GM12878 (cell line): ENCODE measurements around the gene GJB1. TPM values are rescaled to one million over a fixed set of nuclear protein-coding genes. Genes with fewer than 3 reads are reported as not detected.

Experiments
- ATAC-seq: fragments of 200-7000 bp; cut with Tn5 transposase; 3 replicates; pipeline ENCODE4 v1.9.1; 2020; ENCODE audit warnings: mild to moderate bottlenecking, moderate library complexity
- BruUV-seq: library from RNA; stranded (reverse); fragments of 400-500 nt; replicated peaks from 2 replicates; lab custom pipeline; 2021; lab: Mats Ljungman, UMichigan
- CTCF ChIA-PET: fragments of 300-600 bp; sonication (Branson Sonifier 250); formaldehyde crosslinking; extraction: SDS; loops from one replicate; lab custom pipeline; 2021; ENCODE audit warnings: inconsistent platforms; lab: Yijun Ruan, JAX
- POLR2A ChIA-PET: fragments of 350-600 bp; formaldehyde crosslinking; extraction: SDS; loops from one replicate; lab custom pipeline; 2021; ENCODE audit warnings: inconsistent platforms; lab: Charles Lee
- RAD21 ChIA-PET: fragments of 300-600 bp; sonication (Branson Sonifier 250); formaldehyde crosslinking; loops from one replicate; lab custom pipeline; 2023; ENCODE audit warnings: antibody characterized with exemption; ENCODE audit not compliant: unreplicated experiment; lab: Charles Lee
- SMC1A ChIA-PET: fragments of 300-600 bp; sonication (Branson Sonifier 250); formaldehyde crosslinking; loops from one replicate; lab custom pipeline; 2023; ENCODE audit not compliant: unreplicated experiment, uncharacterized antibody; lab: Charles Lee
- DNase-seq: peaks from one replicate; pipeline ENCODE4 v3.0.0-alpha.2; 2011; ENCODE audit warnings: low read depth, low spot score
- FAIRE-seq: peaks from 3 replicates; lab custom pipeline; 2011; peaks lifted over from hg19 to GRCh38; lab: Jason Lieb, UNC
- H2AFZ ChIP-seq: 2 replicates; pipeline ENCODE4 v1.6.0; 2011; ENCODE audit warnings: low read depth, low read length, control low read depth; ENCODE audit not compliant: control insufficient read depth
- H3K27ac ChIP-seq: 2 replicates; pipeline ENCODE4 v1.5.1; 2011; ENCODE audit warnings: control low read depth; ENCODE audit not compliant: control insufficient read depth, insufficient read depth
- H3K27me3 ChIP-seq, 2 experiments: replicated peaks in 1 of 2; 2 replicates each; pipeline versions ENCODE4 v1.6.0 to v1.6.1; 2011; ENCODE audit warnings: low read length in 1 of 2; ENCODE audit not compliant: control insufficient read depth in 2 of 2, insufficient read depth in 2 of 2
- H3K36me3 ChIP-seq, 2 experiments: 2 replicates each; pipeline ENCODE4 v1.5.1; 2011; ENCODE audit warnings: low read length in 1 of 2; ENCODE audit not compliant: control insufficient read depth in 2 of 2, insufficient read depth in 2 of 2
- H3K4me1 ChIP-seq: 2 replicates; pipeline ENCODE4 v1.6.1; 2011; ENCODE audit warnings: mild to moderate bottlenecking, low read length, moderate library complexity, mixed read lengths; ENCODE audit not compliant: control insufficient read depth, insufficient read depth
- H3K4me2 ChIP-seq: 2 replicates; pipeline ENCODE4 v1.6.0; 2011; ENCODE audit warnings: control low read depth; ENCODE audit not compliant: control insufficient read depth, insufficient read depth
- H3K4me3 ChIP-seq: fragments of 200-600 bp; sonication (generic); 2 replicates; pipeline ENCODE4 v1.5.1; 2016
- H3K79me2 ChIP-seq: 2 replicates; pipeline ENCODE4 v1.6.0; 2011; ENCODE audit warnings: low read length; ENCODE audit not compliant: control insufficient read depth, insufficient read depth
- H3K9ac ChIP-seq: 2 replicates; pipeline ENCODE4 v1.8.0; 2011; ENCODE audit warnings: low read length, control low read depth, mixed read lengths; ENCODE audit not compliant: control insufficient read depth, insufficient read depth
- H3K9me3 ChIP-seq: replicated peaks from 3 replicates; pipeline ENCODE4 v1.5.1; 2011; ENCODE audit warnings: mild to moderate bottlenecking, low read length; ENCODE audit not compliant: control insufficient read depth, insufficient read depth
- H4K20me1 ChIP-seq: 2 replicates; pipeline ENCODE4 v1.6.0; 2011; ENCODE audit not compliant: control insufficient read depth, insufficient read depth
- EED ChIP-seq: sonication (generic); IDR thresholded peaks from 2 replicates; pipeline ENCODE4 v1.6.1; 2016; ENCODE audit warnings: antibody characterized with exemption, low read depth
- IRF4 ChIP-seq: IDR thresholded peaks from 2 replicates; pipeline ENCODE4 v1.6.1; 2011; ENCODE audit warnings: low read depth, low read length
- KLF5 ChIP-seq: fragments of 450-650 bp; IDR thresholded peaks from 2 replicates; pipeline ENCODE4 v1.6.1; 2014; ENCODE audit warnings: mild to moderate bottlenecking; ENCODE audit not compliant: partially characterized antibody
- MEF2A ChIP-seq: IDR thresholded peaks from 2 replicates; pipeline ENCODE4 v1.6.1; 2011; ENCODE audit warnings: low read depth, mild to moderate bottlenecking, low read length, moderate library complexity; ENCODE audit not compliant: insufficient read depth
- MEF2B ChIP-seq: fragments of 450-650 bp; IDR thresholded peaks from 2 replicates; pipeline ENCODE4 v1.6.1; 2018; ENCODE audit warnings: mild to moderate bottlenecking, moderate library complexity; ENCODE audit not compliant: partially characterized antibody, poor library complexity, severe bottlenecking
- NR2C1 ChIP-seq: fragments of 450-650 bp; IDR thresholded peaks from 2 replicates; pipeline ENCODE4 v1.6.1; 2017; ENCODE audit warnings: antibody characterized with exemption, mild to moderate bottlenecking, moderate library complexity
- POU2F2 ChIP-seq: IDR thresholded peaks from 3 replicates; pipeline ENCODE4 v1.6.1; 2011; ENCODE audit warnings: low read depth, mild to moderate bottlenecking, low read length, borderline replicate concordance
- SMARCA5 ChIP-seq: fragments of 450-650 bp; IDR thresholded peaks from 2 replicates; pipeline ENCODE4 v1.6.1; 2017; ENCODE audit warnings: mild to moderate bottlenecking
- SUZ12 ChIP-seq: fragments of 200-600 bp; sonication (generic); IDR thresholded peaks from one replicate; pipeline ENCODE4 v1.6.1; 2018; ENCODE audit warnings: antibody characterized with exemption, mild to moderate bottlenecking; ENCODE audit not compliant: unreplicated experiment
- TCF3 ChIP-seq: IDR thresholded peaks from 2 replicates; pipeline ENCODE4 v1.6.1; 2012; ENCODE audit warnings: low read depth, mild to moderate bottlenecking, low read length, borderline replicate concordance; ENCODE audit not compliant: insufficient read depth
- YY1 ChIP-seq: IDR thresholded peaks from 2 replicates; pipeline ENCODE4 v1.6.1; 2011; ENCODE audit warnings: low read depth, mild to moderate bottlenecking, low read length
- WGBS: methylation state at CpG from one replicate; pipeline ENCODE4 v1.1.6; 2016; ENCODE audit warnings: low lambda C conversion rate; ENCODE audit not compliant: insufficient replicate concordance, insufficient coverage; ENCODE audit errors: missing lambda C conversion rate; 5-methylcytosine and 5-hydroxymethylcytosine counted together
- in situ Hi-C: fragments of 300-500 bp; cut with MboI; formaldehyde crosslinking; loops from 9 replicates; pipeline ENCODE4 v1.14.3; 2018; ENCODE audit warnings: mixed read lengths
- intact Hi-C: fragments of 100-400 bp; cut with micrococcal nuclease; formaldehyde crosslinking; loops from one replicate; pipeline ENCODE4 v1.14.2; 2022; ENCODE audit not compliant: unreplicated experiment
- polyA plus RNA-seq, 11 experiments: library from polyadenylated mRNA; depleted of rRNA in 4 of 11; unstranded in 6 of 11; stranded (reverse) in 5 of 11; fragments of >200 nt; fragmentation: Nextera tagmentation in 4 of 11; fragmentation: Illumina TruSeq in 1 of 11; extraction: Ambion mirVana in 4 of 11; extraction: Trizol in 1 of 11; gene quantifications; 1 replicate in 1 of 11; 2 replicates in 10 of 11; pipeline versions ENCODE4 v1.2.1 to v1.2.3, GENCODE V29; 2011 to 2016; ENCODE audit warnings: inconsistent platforms in 2 of 11, missing spikeins in 2 of 11, low read depth in 1 of 11
- total RNA-seq, 4 experiments: library from RNA; depleted of rRNA in 3 of 4; stranded (reverse); fragments of >200 nt in 3 of 4; fragmentation: Illumina TruSeq in 1 of 4; extraction: Trizol in 1 of 4; gene quantifications; 2 replicates each; pipeline versions ENCODE4 v1.2.1 to v1.2.3, GENCODE V29; 2013 to 2021
- TF ChIP-seq, protein P1 (sequence below): IDR thresholded peaks from 2 replicates; pipeline ENCODE4 v1.6.1; 2011; ENCODE audit warnings: low read depth, low read length, improper control_type of control experiment, borderline replicate concordance
- TF ChIP-seq, protein P2 (sequence below): fragments of 450-650 bp; IDR thresholded peaks from 2 replicates; pipeline ENCODE4 v1.6.1; 2018; ENCODE audit warnings: borderline replicate concordance, mild to moderate bottlenecking; ENCODE audit not compliant: partially characterized antibody
- TF ChIP-seq, protein P3 (sequence below): IDR thresholded peaks from 2 replicates; pipeline ENCODE4 v1.6.1; 2012; ENCODE audit warnings: low read depth, low read length, improper control_type of control experiment
- TF ChIP-seq, protein P4 (sequence below): fragments of 450-650 bp; IDR thresholded peaks from 2 replicates; pipeline ENCODE4 v1.6.1; 2016; ENCODE audit warnings: mild to moderate bottlenecking
- TF ChIP-seq, protein P5 (sequence below): IDR thresholded peaks from 2 replicates; pipeline ENCODE4 v1.6.1; 2012; ENCODE audit warnings: low read depth, low read length, improper control_type of control experiment

The GJB1 gene
- total and polyA plus RNA-seq, 10 of the 15 experiments (the other 5 are each of a cell fraction or from before 2014, with no cell fraction given), result not detected

DNA sequence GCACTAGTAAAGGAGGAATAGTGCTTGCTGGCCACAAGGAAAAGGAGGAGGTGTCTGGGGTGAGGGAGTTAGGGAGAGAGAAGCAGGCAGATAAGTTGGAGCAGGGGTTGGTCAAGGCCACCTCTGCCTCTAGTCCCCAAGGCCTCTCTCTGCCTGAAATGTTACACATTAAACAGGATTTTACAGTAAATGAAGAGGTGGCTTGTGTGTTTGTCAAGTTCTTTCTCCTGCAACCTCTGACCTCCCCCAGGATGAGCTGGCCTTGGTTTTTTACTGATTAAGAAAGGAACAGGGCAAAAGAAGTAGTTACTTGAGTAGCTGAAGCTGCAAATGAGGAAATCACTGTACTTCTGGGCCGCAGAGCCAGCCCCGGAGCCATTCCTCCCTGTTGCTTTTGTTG is 2.0 kb downstream of the GJB1 start (continued):
- TF ChIP-seq, protein P1, sequence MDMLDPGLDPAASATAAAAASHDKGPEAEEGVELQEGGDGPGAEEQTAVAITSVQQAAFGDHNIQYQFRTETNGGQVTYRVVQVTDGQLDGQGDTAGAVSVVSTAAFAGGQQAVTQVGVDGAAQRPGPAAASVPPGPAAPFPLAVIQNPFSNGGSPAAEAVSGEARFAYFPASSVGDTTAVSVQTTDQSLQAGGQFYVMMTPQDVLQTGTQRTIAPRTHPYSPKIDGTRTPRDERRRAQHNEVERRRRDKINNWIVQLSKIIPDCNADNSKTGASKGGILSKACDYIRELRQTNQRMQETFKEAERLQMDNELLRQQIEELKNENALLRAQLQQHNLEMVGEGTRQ, result no peak
- TF ChIP-seq, protein P2, sequence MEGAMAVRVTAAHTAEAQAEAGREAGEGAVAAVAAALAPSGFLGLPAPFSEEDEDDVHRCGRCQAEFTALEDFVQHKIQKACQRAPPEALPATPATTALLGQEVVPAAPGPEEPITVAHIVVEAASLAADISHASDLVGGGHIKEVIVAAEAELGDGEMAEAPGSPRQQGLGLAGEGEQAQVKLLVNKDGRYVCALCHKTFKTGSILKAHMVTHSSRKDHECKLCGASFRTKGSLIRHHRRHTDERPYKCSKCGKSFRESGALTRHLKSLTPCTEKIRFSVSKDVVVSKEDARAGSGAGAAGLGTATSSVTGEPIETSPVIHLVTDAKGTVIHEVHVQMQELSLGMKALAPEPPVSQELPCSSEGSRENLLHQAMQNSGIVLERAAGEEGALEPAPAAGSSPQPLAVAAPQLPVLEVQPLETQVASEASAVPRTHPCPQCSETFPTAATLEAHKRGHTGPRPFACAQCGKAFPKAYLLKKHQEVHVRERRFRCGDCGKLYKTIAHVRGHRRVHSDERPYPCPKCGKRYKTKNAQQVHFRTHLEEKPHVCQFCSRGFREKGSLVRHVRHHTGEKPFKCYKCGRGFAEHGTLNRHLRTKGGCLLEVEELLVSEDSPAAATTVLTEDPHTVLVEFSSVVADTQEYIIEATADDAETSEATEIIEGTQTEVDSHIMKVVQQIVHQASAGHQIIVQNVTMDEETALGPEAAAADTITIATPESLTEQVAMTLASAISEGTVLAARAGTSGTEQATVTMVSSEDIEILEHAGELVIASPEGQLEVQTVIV, result no peak
- TF ChIP-seq SUZ12, result no peak

DNA sequence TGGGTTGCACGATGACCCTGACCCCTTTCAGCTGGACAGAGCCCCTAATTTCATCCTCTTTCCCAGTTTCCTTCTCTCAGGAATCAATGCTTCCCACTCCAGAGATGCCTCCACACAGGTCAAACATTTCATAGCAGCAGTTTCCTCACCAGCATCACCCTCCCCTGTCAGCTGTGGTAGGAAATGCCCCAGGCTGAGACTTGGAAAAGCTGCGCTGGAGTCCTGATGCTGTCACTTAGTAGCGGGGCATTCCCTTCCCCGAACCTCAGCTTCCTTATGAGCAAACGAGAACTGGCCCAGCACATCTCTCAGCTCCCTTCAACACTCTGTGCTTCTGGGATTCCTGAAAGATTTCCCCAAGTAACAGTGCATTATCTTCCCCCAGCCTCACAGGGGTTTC is 2.7 kb downstream of the GJB1 start:
- RAD21 ChIA-PET, result no interaction called here
- in situ Hi-C loops, result no loop called here
- intact Hi-C loops, result no loop called here
- FAIRE-seq (no peak), ATAC-seq (no peak), DNase-seq (no peak)
- SMC1A ChIA-PET, result interaction anchor here (0.9 kb wide), 1 partner anchor 45 kb away, joined by 3 read pairs; no protein-coding TSS in a partner anchor
- 24% methylated on average over 5 of the region's 5 CpGs for WGBS
- H3K36me3 ChIP-seq, result no peaks in the 10 kb centered on the region
- H3K4me3 ChIP-seq, result no peak overlapping the region
- CTCF ChIA-PET, result interaction anchor here (0.6 kb wide), 1 partner anchor 144 kb away, joined by 3 read pairs; no protein-coding TSS in a partner anchor
- no peaks in the 10 kb centered on the region for H3K79me2 ChIP-seq
- H2AFZ ChIP-seq, result no peak overlapping the region
- no peaks in the 10 kb centered on the region for H3K27me3 ChIP-seq
- H4K20me1 ChIP-seq, result no peaks in the 10 kb centered on the region
- no peaks in the 10 kb centered on the region for H3K4me1 ChIP-seq
- no TSS peak for BruUV-seq
- H3K4me2 ChIP-seq, result no peak overlapping the region
- H3K9me3 ChIP-seq, result no peaks in the 10 kb centered on the region
- H3K27ac ChIP-seq, result no peak overlapping the region
- POLR2A ChIA-PET, result no interaction called here
- H3K9ac ChIP-seq, result no peak overlapping the region
- TF ChIP-seq, protein P3, sequence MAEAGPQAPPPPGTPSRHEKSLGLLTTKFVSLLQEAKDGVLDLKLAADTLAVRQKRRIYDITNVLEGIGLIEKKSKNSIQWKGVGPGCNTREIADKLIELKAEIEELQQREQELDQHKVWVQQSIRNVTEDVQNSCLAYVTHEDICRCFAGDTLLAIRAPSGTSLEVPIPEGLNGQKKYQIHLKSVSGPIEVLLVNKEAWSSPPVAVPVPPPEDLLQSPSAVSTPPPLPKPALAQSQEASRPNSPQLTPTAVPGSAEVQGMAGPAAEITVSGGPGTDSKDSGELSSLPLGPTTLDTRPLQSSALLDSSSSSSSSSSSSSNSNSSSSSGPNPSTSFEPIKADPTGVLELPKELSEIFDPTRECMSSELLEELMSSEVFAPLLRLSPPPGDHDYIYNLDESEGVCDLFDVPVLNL, result no peak
- TF ChIP-seq, protein P4, sequence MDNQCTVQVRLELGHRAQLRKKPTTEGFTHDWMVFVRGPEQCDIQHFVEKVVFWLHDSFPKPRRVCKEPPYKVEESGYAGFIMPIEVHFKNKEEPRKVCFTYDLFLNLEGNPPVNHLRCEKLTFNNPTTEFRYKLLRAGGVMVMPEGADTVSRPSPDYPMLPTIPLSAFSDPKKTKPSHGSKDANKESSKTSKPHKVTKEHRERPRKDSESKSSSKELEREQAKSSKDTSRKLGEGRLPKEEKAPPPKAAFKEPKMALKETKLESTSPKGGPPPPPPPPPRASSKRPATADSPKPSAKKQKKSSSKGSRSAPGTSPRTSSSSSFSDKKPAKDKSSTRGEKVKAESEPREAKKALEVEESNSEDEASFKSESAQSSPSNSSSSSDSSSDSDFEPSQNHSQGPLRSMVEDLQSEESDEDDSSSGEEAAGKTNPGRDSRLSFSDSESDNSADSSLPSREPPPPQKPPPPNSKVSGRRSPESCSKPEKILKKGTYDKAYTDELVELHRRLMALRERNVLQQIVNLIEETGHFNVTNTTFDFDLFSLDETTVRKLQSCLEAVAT, result no peak
- TF ChIP-seq MEF2B (no peak), IRF4 (no peak), YY1 (no peak), EED (no peak), POU2F2 (no peak), KLF5 (no peak), MEF2A (no peak), TCF3 (no peak), SMARCA5 (no peak), NR2C1 (no peak)
- TF ChIP-seq, protein P5, sequence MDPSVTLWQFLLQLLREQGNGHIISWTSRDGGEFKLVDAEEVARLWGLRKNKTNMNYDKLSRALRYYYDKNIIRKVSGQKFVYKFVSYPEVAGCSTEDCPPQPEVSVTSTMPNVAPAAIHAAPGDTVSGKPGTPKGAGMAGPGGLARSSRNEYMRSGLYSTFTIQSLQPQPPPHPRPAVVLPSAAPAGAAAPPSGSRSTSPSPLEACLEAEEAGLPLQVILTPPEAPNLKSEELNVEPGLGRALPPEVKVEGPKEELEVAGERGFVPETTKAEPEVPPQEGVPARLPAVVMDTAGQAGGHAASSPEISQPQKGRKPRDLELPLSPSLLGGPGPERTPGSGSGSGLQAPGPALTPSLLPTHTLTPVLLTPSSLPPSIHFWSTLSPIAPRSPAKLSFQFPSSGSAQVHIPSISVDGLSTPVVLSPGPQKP, result no peak
